Stimulated activated CD4-positive, alpha-beta T cell treated with anti-CD3 and anti-CD28 coated beads, Interleukin-2, amount 100 ng/mL, for 24 hours (primary cell): ENCODE results near the gene CTCF.

Experiments
- DNase-seq, 2 donors: peaks; one replicate each; pipeline ENCODE4 v3.0.0-alpha.2; 2020

The CTCF gene

GRCh38 chr16:67549240-67549639 is 13.1 kb upstream of the CTCF start:
- no peak for DNase-seq

DNA sequence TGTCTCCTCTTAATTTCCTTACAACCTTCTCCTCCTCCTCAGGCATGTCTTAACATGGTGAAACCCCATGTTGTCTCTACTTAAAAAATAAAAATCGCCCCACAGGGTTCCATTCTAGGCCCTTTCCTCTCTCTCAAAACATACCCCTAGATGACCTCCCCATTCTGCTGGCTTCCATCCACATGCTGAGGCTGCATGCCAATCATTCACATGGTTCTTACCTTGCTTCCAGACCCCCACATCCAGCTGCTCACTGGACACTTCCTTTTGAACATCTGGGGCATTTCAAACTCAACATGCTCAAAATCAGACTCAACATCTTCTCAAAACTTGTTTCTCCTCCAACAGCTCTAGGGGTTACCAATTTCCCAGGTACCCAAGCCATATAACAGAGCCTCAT is 12.4 kb upstream of the CTCF start:
- DNase-seq, result no peak

DNA sequence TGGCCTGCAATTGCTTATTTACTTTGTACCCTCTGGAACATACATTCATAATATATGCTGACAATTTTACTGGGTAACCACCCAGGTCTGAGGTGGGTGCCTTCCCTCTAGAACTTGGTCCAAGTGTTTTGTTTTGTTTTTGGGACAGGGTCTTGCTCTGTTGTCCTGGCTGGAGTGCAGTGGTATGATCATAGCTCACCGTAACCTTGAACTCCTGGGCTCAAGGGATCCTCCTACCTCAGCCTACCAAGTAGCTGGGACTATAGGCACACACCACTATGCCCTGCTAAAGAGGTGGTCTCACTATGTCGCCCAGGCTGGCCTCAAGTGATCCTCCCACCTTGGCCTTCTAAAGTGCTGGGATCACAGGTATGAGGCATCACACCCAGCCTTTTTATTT is 11.2 kb upstream of the CTCF start:
- DNase-seq, result no peak

GRCh38 chr16:67551972-67552371 is 10.4 kb upstream of the CTCF start:
- peak in 1 of 2 donors; percentile 14 for DNase-seq

DNA sequence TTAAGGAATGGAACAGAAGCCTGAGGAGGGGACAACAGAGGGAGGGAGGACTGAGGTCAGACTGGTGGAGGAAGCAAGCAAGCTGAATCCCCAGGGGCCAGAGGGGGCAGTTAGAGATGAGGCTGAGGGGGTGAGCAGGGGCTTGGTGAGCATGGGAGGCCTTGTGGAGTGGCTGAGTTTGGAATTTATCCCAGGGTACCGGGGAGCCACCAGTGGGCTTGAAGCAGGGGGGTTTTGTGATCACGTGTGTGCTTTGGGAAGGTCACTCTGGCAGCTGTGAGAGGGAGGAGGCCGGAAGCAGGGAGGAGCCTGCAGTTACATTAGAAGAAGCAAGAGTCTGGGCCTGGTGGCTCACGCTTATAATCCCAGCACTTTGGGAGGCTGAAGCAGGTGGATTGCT is 9.8 kb upstream of the CTCF start:
- DNase-seq, result peak in 1 of 2 donors; percentile 16

DNA sequence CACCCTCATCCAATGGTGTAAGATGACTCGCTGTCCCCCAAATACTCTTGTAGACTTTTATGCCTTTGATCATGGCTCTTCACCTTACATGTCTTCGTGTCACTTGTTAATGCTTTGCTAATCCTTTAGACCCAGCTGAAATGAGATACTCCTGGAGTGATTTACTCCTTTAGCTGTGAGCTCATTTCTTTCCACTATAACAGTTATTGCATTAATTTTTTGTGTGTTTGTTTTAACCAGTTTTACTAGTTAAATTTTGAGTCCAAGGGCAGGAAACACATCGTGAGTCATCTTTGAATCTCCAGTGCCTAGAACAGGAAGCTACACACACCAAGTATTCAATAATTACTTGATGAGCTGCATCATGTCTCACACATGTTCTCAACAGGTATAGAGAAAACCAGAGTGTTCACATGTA is 6.5 kb upstream of the CTCF start:
- DNase-seq, result no peak

- DNase-seq, result no peak
Observed at GRCh38 chr16:67558859-67559258, 3.5 kb upstream of the CTCF start.

GRCh38 chr16:67560827-67561342 is 1.4 kb upstream of the CTCF start:
- no peak for DNase-seq

- DNase-seq, result no peak
Observed at GRCh38 chr16:67561501-67561823, 864 bp upstream of the CTCF start.

DNA sequence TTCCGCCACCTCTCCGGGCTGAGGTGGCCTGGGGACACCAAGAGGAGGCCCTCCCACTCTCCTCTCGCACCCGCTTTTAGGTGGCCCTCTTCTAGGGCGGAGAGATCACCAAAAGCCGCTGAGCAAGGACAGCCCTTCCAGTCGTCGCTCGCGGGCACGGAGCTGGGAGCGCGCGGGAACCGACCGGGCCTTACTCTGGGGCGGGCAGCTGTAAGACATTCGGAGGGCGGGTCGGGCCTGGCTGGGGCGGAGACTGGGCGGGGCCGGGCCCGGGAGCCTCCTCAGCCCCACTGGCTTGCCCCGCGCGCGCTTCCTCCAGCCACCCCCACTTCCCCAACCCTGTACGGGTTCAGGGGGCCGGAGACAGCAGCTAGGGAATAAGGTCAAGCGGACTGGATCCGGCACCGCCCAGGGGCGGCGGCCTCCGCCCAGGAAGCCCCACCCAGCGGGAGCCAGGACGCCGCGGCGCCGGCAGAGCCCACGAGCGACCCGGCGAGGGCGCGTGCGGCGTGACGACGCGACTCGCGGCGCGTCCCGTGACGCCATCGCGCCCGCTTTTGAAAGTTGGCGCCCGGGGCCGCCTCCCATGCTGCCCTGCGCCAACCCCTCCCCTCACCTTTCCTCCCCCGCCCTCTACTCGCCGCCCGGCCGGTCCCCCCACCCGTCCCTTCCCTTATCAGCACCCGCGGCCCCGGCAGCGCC is 351 bp upstream of the CTCF start:
- peak; percentile 96 to 98 for DNase-seq

GRCh38 chr16:67562918-67563707 is 787 bp downstream of the CTCF start:
- peak; percentile 57 for DNase-seq

DNA sequence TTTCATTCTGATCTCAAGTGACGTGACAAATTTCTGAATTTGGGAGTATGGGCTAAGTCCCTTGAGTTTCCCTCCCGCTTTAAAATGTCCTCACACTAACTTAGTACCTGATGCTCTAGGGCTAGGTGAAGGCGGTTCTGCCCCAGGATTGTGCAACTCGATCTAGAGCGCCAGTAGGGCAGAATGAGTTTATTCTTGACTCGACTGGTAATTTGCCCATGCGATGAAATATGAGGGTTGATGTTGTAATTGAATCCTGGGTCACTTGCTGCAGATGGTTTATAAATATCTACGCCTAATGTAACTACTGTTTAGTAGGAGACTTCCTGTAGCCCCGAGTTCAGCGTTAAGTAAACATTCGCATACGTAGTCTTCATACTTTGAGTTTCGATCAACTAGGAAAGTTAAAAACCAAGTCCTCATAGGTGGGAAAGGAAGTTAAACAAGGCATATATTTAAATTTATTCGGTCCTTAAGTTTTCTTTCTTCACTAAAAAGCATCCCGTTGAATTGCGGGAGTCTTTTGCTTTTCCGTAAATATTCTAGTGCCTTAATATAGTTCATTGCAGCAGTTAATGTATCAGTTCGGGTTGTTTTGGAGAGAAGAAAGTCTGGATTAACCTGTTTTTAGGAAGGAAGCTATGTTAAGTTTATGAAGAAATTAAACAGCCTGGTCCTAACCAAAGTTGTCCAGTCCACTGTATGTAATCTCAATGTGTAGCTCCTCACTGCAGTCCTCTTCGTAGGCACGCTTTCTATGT is 1.6 kb downstream of the CTCF start:
- DNase-seq, result no peak

- DNase-seq, result no peak
Observed at GRCh38 chr16:67565470-67566100, 3.3 kb downstream of the CTCF start.

DNA sequence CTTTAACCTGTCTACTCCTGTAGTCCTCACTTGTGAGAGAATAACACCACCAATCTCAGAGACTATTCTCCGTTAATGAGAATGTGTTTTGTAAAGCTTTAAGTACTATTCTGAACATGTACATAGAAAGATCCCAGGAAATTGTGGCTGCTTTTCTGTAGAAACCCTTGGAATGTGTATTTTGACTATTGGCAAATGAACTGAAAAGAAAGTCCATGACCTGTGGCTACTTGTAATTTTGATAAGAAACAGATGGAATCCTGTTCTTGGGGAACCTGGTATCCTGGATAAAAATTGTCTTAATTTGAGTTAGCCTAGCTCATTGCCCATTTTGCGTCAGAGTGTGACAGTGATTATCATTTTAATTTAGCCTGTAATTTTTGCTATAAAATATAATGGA is 9.1 kb downstream of the CTCF start:
- no peak for DNase-seq

GRCh38 chr16:67571981-67572431 is 9.7 kb downstream of the CTCF start:
- DNase-seq, result no peak

DNA sequence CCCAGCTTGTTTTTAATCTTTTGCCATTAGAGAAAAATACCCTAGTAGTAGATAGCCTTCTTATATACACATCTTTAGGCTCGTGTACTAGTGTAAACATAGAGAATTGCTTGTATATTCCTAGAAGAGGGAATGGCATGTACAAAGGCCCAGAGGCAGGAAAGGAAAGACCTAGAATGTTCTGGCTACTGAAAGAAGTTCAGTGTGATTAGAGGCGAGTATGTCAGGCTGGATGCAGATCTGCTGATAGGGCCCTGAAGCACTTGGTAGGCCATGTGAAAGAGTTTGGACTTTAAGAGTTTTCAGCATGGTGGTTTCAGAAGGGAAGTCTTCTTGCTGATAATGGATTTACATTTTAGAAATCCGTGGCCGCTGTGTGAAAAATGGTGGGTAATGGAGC is 17.4 kb downstream of the CTCF start:
- no peak for DNase-seq

GRCh38 chr16:67580202-67580601 is 17.9 kb downstream of the CTCF start:
- no peak for DNase-seq

DNA sequence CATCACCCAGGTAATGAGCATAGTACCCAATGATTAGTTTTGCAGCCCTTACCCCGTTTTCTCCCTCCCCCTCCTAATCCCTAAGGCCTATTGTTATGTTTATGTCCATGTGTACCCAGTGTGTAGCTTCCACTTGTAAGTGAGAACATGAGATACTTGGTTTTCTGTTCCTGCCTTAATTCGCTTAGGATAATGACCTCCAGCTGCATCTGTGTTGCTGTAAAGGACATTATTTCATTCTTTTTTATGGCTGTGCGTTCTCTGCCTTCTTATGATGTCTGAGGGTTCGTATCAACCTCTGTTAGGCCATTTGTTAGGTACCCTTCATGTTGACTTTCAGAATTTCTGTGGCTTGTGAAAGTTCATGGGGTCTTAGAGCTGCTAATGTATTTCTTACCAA is 31.0 kb downstream of the CTCF start:
- no peak for DNase-seq

DNA sequence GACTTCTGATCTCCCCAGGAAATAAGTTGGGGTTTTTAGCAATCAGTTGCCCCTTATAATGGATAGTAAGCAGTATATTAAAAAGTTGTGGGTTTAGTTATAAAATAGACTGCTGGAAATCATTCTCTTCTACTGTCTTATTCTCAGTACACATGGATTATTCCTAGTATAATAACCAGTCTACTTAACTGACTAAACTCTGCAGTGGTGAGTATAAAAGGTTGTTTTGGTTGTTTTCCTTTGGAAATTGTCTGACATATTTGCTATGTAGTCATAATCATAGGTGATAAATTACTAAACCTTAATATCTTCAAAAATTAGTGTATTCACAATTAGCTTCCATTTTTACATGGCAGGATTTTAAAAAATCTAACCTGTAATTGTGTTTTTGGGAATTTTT is 31.4 kb downstream of the CTCF start:
- no peak for DNase-seq

DNA sequence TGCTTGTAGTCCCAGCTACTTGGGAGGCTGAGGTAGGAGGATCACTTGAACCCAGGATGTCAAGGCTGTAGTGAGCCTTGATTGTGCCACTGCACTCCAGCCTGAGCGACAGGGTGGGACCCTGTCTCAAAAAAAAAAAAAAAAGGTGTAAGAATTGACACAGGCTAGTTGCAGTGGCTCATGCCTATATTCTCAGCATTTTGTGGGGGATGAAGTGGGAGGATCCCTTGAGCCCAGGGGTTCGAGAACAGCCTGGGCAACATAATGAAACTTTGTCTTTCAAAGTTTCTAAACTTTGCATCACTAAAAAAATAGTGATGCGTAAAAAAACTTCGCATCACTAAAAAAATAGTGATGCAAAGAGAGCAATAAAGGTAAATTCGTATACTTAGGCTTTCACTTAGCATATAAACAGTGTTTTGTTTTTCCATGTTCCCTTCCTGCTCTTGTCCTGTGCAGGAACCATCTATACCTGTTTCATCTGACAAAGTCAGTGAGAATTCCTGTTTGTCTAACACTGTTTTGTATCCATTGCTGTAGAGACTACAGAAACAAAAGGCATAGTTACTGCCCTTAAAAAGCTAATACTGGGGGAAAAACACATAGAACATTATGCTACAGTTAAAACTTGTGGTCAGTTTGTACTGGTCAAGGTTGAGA is 32.1 kb downstream of the CTCF start:
- DNase-seq, result no peak

GRCh38 chr16:67594956-67595355 is 32.6 kb downstream of the CTCF start:
- no peak for DNase-seq

DNA sequence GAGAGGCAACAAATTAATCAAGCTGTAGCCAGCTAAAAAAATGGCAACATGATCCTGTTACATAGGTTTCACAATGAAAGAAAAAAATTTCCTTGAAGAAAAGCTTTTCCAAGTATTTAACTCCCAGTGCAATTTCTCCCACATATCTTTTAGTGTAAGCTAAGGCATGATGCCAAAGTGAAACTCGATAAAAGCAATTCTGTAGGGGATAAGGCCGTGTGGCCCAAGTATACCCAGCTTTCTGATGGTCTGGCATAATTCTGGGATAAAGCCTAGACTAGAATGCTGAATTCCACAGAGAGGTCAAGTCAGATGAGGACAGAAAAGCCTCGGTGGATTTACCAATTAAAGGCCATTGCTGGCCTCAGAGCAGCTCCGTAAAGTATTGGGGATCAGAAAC is 36.2 kb downstream of the CTCF start:
- DNase-seq, result no peak

- DNase-seq, result no peak
Observed at GRCh38 chr16:67605641-67606040, 43.3 kb downstream of the CTCF start.
